HG03571 (cell line): ENCODE data around the gene ENDOD1.
"Not testable (repeated sequence)": the region's sequence is repeated elsewhere in the genome, so short reads cannot be mapped to it uniquely, and the experiment has no call there.

Source experiments
- ATAC-seq: cut with Tn5 transposase; IDR thresholded peaks from one replicate; pipeline ENCODE4 v1.9.1; 2021; ENCODE audit not compliant: unreplicated experiment

The ENDOD1 gene

DNA sequence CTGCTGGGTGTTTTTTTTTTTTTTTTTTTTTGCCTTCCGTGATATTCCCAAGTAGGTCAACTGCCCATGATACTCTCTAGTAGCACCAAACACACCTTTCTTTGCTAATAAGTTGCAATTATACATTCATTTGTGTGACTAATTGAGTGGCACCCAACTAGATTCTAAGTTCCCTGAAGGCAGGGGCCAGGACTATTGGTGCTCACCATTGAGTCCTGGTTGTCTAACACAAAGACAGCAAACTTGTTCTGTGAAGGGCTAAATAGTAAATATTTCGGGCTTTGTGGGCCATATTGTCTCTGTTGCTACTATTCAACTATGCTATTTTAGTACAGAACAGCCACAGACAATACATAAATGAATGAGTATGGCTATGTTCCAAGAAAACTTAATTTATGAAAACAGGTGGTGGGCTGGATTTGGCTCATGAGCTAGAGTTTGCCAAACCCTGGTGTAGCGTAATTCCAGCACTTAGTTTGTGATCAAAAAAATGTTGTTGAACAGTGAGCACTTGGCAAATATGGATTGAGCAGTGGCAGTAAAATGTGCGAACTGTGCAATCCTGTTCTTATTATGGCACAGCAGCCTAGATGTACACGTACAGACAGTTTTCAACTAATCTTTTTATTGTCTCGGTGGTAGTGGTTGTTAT, 11.3 kb downstream of the ENDOD1 start:
- no peak for ATAC-seq

DNA sequence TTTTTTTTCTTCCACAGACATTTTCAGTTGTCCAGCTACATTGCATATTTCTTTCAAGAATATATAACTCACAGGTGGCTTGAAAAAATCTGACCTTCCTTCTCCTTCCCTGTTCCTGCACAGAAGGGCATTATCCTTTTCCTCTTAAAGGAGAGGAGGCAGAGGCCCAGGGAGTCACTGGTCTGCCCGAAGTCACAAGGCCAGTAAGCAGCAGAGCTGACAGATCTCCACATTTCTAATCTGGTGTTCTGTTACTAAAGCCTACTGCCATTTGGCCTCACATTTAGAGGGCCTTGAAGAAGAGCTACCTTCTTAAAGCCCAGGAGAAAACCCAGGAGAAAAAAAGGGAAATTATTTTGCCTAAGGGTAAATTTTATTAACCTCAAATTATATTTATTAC, 12.3 kb downstream of the ENDOD1 start:
- ATAC-seq: no peak

DNA sequence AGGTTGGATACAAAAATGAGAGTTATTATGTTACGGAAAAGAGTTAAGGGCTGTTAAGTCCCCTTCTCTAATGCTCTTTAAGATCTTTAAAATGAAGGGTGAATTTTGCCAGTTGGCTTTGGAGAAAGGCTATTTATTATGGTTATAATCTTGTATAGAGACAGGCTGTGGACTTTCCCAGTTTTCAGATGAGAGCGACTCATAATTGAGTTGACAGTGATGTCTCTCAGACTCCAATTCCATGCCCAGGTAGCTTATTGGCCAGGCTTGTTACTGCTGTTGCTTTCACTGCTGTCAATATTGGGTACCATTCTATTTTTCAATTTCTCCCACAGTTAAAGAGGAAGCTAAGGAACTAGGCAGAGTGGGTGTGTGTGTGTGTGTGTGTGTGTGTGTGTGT, 13.1 kb downstream of the ENDOD1 start:
- no peak for ATAC-seq

DNA sequence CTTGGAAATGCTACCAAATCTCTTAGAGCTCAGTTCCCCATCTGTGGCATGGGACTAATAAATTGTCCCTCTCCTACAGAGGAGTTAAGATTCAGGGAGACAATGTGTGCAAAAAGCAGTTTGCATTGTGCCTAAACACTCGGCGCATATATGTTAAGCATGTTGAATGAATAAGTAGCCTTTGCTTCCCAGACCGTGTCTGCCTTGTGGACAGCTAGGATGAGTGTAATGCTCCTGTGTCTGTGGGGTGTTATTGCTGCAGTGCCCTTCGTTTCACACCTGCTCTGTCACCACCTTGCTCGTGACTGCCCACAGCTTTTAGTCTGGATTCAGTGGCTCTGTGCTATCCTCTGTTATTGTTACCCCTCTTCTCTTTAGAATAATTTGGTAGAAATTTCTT, 14.1 kb downstream of the ENDOD1 start:
- no peak for ATAC-seq

GRCh38 chr11:95104121-95104830, 14.6 kb downstream of the ENDOD1 start:
- ATAC-seq: no peak

GRCh38 chr11:95104856-95105255, 15.2 kb downstream of the ENDOD1 start:
- ATAC-seq: no peak

DNA sequence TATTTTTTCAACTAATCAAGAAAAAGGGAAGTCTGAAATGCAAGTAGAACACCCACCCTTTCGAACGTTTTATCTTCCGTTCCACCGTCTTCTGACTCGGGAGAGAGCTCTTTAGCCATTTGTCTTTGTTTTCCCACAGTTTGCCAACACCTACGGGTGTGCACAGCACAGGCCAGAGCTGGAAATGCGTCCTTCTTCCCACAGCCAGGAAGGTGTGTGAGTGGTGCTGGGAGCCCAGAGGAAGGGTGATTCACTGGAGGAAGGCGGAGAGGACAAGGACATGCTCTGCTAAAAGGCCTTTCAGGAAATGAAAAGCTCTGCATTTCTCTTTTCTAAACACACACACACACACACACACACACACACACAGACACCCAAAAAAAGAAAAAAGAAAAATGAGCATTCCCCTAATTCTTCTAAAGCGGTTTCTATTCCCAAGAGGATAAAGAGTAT, 18.5 kb downstream of the ENDOD1 start:
- no peak for ATAC-seq

- no peak for ATAC-seq
These were observed 19.3 kb downstream of the ENDOD1 start for GRCh38 chr11:95108671-95109551.

DNA sequence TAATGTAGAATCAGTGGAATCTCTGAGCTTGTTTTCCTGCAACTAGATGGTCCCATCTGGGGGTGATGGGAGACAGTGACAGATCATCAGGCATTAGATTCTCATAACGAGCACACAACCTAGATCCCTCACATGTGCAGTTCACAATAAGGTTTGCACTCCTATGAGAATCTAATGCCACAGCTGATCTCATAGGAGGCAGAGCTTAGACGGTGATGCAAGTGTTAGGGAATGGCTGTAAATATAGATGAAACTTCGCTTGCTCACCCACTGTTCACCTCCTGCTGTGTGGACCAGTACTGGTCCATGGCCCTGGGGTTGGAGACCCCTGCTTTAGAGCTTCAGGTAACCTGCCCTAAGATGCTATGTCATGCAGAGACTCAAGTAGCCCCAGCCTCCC, 21.8 kb downstream of the ENDOD1 start:
- not testable (repeated sequence) for ATAC-seq

- no peak for ATAC-seq
These were observed 22.4 kb downstream of the ENDOD1 start for GRCh38 chr11:95111923-95112540.

DNA sequence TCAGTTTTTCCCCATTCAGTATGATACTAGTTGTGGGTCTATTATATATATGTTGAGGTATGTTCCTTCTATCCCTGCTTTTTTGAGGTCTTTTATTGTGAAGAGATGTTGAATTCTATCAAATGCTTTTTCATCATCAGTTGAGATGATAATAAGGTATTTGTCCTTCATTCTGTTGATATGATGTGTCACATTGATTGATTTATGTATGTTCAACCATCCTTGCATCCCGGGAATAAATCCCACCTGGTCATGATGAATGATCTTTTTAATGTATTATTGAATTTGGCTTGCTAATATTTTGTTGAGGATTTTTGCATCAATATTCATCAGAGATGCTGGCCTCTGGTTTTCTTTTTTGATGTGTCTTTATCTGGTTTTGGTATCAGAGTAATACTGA, 26.0 kb downstream of the ENDOD1 start:
- ATAC-seq: no peak

DNA sequence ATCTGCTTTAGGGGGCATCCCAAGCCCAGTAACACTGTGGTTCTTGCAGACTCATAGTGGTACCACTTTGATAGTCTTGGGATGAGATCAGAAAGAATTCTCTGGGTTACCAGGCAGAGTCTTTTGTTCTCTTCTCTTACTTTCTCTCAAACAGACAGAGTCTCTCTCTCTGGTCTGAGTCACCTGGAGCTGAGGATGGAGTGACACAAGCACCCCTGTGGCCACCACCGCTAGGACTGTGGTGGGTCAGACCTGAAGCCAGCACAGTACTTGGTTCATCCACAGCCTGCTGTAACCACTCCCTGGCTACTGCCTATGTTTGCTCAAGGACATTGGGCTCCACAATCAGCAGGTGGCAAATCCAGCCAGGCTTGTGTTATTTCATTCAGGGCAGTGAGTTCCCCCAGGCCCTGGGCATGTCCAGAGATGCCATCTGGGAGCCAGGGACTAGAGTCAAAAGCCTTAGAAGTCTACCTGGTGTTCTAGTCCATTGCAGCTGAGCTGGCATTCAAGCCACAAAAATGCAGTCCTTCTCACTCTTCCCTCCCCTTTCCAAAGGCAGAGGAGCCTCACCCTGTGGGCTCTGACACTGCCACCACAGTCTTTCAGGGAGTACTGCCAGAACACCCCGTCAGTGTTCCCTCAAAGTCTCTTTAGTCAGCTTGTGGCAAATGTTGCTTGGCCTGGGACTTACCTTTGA, 29.9 kb downstream of the ENDOD1 start:
- ATAC-seq: no peak

GRCh38 chr11:95121698-95122097, 32.1 kb downstream of the ENDOD1 start:
- no peak for ATAC-seq

GRCh38 chr11:95123556-95123955, 33.9 kb downstream of the ENDOD1 start:
- no peak for ATAC-seq

GRCh38 chr11:95128602-95129001, 39.0 kb downstream of the ENDOD1 start:
- ATAC-seq: no peak

DNA sequence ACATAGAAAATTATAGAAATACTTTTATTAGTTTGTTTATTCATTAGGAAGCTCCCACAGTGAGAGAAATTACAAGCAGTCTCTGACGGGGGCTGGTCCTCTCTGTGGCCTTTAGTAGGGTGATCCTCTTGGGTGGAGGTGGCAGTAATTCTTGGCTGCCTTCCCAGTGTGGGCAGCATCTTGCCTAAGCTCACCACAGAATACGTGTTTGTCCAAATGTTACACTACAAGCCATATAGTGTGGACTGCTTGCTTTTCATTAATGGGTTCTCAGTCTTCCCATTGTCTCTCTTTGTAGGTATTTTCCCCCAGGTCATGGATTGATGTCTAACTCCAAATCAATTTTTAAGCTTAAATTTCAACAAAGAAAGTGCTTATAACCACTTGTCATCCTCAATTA, 43.3 kb downstream of the ENDOD1 start:
- no peak for ATAC-seq

GRCh38 chr11:95134491-95134890, 44.8 kb downstream of the ENDOD1 start:
- ATAC-seq: no peak

DNA sequence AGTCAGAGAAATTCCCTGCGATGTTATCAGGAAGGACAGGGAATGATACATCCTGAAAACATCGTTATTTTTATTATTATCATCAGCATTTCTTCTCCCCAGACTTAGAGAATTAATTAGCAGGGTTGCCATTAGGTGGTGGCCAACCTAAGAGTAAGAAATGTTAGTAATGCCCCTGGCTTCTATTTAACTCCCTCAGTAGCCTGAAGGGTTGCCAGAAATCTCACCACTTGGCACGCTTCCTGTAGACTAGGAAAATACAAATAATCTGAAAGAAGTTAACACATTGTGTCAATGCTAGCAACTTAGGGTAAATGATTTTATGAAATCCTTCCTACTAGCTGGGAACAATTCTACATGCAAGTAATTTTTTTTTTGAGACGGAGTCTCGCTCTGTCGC, 45.5 kb downstream of the ENDOD1 start:
- no peak for ATAC-seq

DNA sequence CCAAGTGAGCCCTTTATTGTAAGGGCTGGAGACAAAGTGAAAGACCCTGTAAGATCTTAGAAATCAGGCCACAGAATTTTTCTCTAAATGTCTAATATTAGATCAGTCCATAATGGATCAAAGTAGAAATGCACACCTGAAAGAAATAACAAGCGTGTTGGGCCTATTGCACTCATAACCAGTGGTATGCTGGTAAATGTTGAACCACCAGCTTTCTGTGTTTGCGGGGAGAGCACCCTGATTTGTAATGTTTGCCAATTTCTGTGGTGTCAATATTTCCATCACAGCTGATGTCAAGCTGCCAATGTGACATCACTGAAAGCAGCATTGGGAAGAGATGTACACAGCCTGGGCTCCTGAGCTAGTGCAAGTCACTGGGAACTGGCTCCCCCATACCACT, 46.2 kb downstream of the ENDOD1 start:
- no peak for ATAC-seq

GRCh38 chr11:95136747-95137146, 47.1 kb downstream of the ENDOD1 start:
- ATAC-seq: not testable (repeated sequence)

- ATAC-seq: no peak
These were observed 47.7 kb downstream of the ENDOD1 start for GRCh38 chr11:95137299-95137698.
